ENCODE results near the gene IQSEC1. TPM values are rescaled to one million over a fixed set of nuclear protein-coding genes. Genes with fewer than 3 reads are reported as not detected.

Gene IQSEC1
- total and polyA plus RNA-seq, 9 of the 15 experiments (the other 6 are each of a cell fraction or from before 2014, with no cell fraction given): 0.56 to 39.0 (median 6.8) TPM

- TF ChIP-seq, protein P1, sequence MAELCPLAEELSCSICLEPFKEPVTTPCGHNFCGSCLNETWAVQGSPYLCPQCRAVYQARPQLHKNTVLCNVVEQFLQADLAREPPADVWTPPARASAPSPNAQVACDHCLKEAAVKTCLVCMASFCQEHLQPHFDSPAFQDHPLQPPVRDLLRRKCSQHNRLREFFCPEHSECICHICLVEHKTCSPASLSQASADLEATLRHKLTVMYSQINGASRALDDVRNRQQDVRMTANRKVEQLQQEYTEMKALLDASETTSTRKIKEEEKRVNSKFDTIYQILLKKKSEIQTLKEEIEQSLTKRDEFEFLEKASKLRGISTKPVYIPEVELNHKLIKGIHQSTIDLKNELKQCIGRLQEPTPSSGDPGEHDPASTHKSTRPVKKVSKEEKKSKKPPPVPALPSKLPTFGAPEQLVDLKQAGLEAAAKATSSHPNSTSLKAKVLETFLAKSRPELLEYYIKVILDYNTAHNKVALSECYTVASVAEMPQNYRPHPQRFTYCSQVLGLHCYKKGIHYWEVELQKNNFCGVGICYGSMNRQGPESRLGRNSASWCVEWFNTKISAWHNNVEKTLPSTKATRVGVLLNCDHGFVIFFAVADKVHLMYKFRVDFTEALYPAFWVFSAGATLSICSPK (IDR thresholded peaks at IDR 0.05; ENCODE audit: borderline replicate concordance): peak; percentile 24; the same call in 1 of the 2 replicates
- TF ChIP-seq ZNF76 (CRISPR knock-in tag; IDR thresholded peaks at IDR 0.05; ENCODE audit: borderline replicate concordance) (no peak), SMAD4 (CRISPR knock-in tag; conservative IDR thresholded peaks at IDR 0.05) (peak; percentile 96), ZKSCAN8 (CRISPR knock-in tag; IDR thresholded peaks at IDR 0.05) (no peak), ELF1 (tag; IDR thresholded peaks at IDR 0.05) (peak; percentile 89), NKRF (IDR thresholded peaks at IDR 0.05; ENCODE audit: borderline replicate concordance) (peak; percentile 93), ZNF274 (IDR thresholded peaks at IDR 0.05; ENCODE audit: borderline replicate concordance, low read depth, low read length) (no peak), SMAD2 (IDR thresholded peaks at IDR 0.05; ENCODE audit: low read depth, low read length) (no peak), E2F3 (CRISPR knock-in tag; IDR thresholded peaks at IDR 0.05) (peak; percentile 72), SRF (CRISPR knock-in tag; IDR thresholded peaks at IDR 0.05) (peak; percentile 63 to 72; a peak in 2 of 4 replicates), GMEB1 (CRISPR knock-in tag; IDR thresholded peaks at IDR 0.05) (no peak; the same call in 1 of the 2 replicates), HDAC6 (IDR thresholded peaks at IDR 0.05; ENCODE audit: low read depth, low read length) (no peak), POLR2AphosphoS5 (IDR thresholded peaks at IDR 0.05; ENCODE audit: control insufficient read depth, insufficient read depth, low read depth, low read length) (peak; percentile 57; the same call in 1 of the 2 replicates), POLR2A (conservative IDR thresholded peaks at IDR 0.05) (peak; percentile 84), TSC22D4 (tag; IDR thresholded peaks at IDR 0.05) (no peak), PCBP1 (IDR thresholded peaks at IDR 0.05; ENCODE audit: low read depth, low read length, poor library complexity, severe bottlenecking) (peak; percentile 98)
- TF ChIP-seq, protein P2, sequence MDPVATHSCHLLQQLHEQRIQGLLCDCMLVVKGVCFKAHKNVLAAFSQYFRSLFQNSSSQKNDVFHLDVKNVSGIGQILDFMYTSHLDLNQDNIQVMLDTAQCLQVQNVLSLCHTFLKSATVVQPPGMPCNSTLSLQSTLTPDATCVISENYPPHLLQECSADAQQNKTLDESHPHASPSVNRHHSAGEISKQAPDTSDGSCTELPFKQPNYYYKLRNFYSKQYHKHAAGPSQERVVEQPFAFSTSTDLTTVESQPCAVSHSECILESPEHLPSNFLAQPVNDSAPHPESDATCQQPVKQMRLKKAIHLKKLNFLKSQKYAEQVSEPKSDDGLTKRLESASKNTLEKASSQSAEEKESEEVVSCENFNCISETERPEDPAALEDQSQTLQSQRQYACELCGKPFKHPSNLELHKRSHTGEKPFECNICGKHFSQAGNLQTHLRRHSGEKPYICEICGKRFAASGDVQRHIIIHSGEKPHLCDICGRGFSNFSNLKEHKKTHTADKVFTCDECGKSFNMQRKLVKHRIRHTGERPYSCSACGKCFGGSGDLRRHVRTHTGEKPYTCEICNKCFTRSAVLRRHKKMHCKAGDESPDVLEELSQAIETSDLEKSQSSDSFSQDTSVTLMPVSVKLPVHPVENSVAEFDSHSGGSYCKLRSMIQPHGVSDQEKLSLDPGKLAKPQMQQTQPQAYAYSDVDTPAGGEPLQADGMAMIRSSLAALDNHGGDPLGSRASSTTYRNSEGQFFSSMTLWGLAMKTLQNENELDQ (CRISPR knock-in tag; IDR thresholded peaks at IDR 0.05; ENCODE audit: borderline replicate concordance): 0 out of 2 replicates have a peak, but pooled peaks have one; percentile 54
- TF ChIP-seq, protein P3, sequence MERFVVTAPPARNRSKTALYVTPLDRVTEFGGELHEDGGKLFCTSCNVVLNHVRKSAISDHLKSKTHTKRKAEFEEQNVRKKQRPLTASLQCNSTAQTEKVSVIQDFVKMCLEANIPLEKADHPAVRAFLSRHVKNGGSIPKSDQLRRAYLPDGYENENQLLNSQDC (CRISPR knock-in tag; IDR thresholded peaks at IDR 0.05): peak; percentile 67; the same call in 1 of the 2 replicates
Observed at GRCh38 chr3:12994607-12995388, 78.4 kb downstream of the IQSEC1 start (continued).
